ENCODE data around the gene PPARD.

Gene PPARD

GRCh38 chr6:35474131-35474941 is 132.0 kb downstream of the PPARD start:
- Histone ChIP-seq H3K36me3 (peaks cover 57 to 97% (median 77%) of the 10 kb centered on the region in 3 donors), H3K27me3 (no peaks in the 10 kb centered on the region), H3K9me3 (no peaks in the 10 kb centered on the region), H3K4me3 (no peak overlapping the region), H3K4me1 (peaks cover 0 to 38% (median 23%) of the 10 kb centered on the region in 4 donors), H3K27ac (peak overlapping the region in 1 of 2 donors; percentile 38)
- TF ChIP-seq CTCF (IDR thresholded peaks at IDR 0.05), result no peak
- intact Hi-C loops (cut with DNase I; ENCODE audit: low total_unique reads), result no loop called here
- DNase-seq, result no peak

- H3K27me3 ChIP-seq, result no peaks in the 10 kb centered on the region
- intact Hi-C loops (cut with DNase I; ENCODE audit: low total_unique reads), result no loop called here
- H3K4me1 ChIP-seq, result peaks cover 0 to 30% (median 19%) of the 10 kb centered on the region in 4 donors
- H3K9me3 ChIP-seq, result no peaks in the 10 kb centered on the region
- no peak overlapping the region for H3K4me3 ChIP-seq
- H3K27ac ChIP-seq, result no peak overlapping the region
- H3K36me3 ChIP-seq, result peaks cover 60 to 100% (median 80%) of the 10 kb centered on the region in 3 donors
- no peak for DNase-seq
- no peak for TF ChIP-seq CTCF (IDR thresholded peaks at IDR 0.05)
These were observed 132.7 kb downstream of the PPARD start for GRCh38 chr6:35474942-35475570.

- no peak overlapping the region for H3K4me3 ChIP-seq
- H3K4me1 ChIP-seq, result peaks cover 0 to 25% (median 15%) of the 10 kb centered on the region in 4 donors
- H3K36me3 ChIP-seq, result peaks cover 60 to 100% (median 78%) of the 10 kb centered on the region in 3 donors
- no peaks in the 10 kb centered on the region for H3K9me3 ChIP-seq
- H3K27me3 ChIP-seq, result no peaks in the 10 kb centered on the region
- no peak overlapping the region for H3K27ac ChIP-seq
- DNase-seq, result no peak
- no peak for TF ChIP-seq CTCF (IDR thresholded peaks at IDR 0.05)
- intact Hi-C loops (cut with DNase I; ENCODE audit: low total_unique reads), result no loop called here
These were observed 133.2 kb downstream of the PPARD start for GRCh38 chr6:35475573-35475972.

- H3K27me3 ChIP-seq, result no peaks in the 10 kb centered on the region
- no peaks in the 10 kb centered on the region for H3K9me3 ChIP-seq
- intact Hi-C loops (cut with DNase I; ENCODE audit: low total_unique reads), result no loop called here
- DNase-seq, result no peak
- H3K36me3 ChIP-seq, result peaks cover 56 to 99% (median 76%) of the 10 kb centered on the region in 3 donors
- H3K27ac ChIP-seq, result no peak overlapping the region
- H3K4me3 ChIP-seq, result no peak overlapping the region
- TF ChIP-seq CTCF (IDR thresholded peaks at IDR 0.05), result no peak
- H3K4me1 ChIP-seq, result peaks cover 0 to 23% (median 11%) of the 10 kb centered on the region in 4 donors
These were observed 133.6 kb downstream of the PPARD start for GRCh38 chr6:35476004-35476403.

GRCh38 chr6:35477028-35477427 is 134.7 kb downstream of the PPARD start:
- no peak overlapping the region for H3K4me3 ChIP-seq
- H3K27ac ChIP-seq, result no peak overlapping the region
- H3K4me1 ChIP-seq, result peaks cover 0 to 12% (median 6%) of the 10 kb centered on the region in 4 donors
- no peaks in the 10 kb centered on the region for H3K27me3 ChIP-seq
- no peak for TF ChIP-seq CTCF (IDR thresholded peaks at IDR 0.05)
- no peak for DNase-seq
- H3K36me3 ChIP-seq, result peaks cover 52 to 99% (median 68%) of the 10 kb centered on the region in 3 donors
- no peaks in the 10 kb centered on the region for H3K9me3 ChIP-seq
- intact Hi-C loops (cut with DNase I; ENCODE audit: low total_unique reads), result no loop called here

Data from tibial artery (tissue), 4 donors.